HCT116 (cell line): ENCODE results near the gene ALAD. TPM values are rescaled to one million over a fixed set of nuclear protein-coding genes. Genes with fewer than 3 reads are reported as not detected.

Source experiments
- ATAC-seq: fragments of 200-7000 bp; cut with Tn5 transposase; 2 replicates; pipeline ENCODE4 v1.9.1; 2020; ENCODE audit warnings: mild to moderate bottlenecking, moderate library complexity
- BruUV-seq: library from RNA; stranded (reverse); fragments of 400-500 nt; replicated peaks from 2 replicates; lab custom pipeline; 2021; lab: Mats Ljungman, UMichigan
- CTCF ChIA-PET: fragments of 300-600 bp; sonication (Branson Sonifier 250); formaldehyde crosslinking; loops from one replicate; lab custom pipeline; 2021; ENCODE audit warnings: antibody characterized with exemption; lab: Charles Lee
- POLR2A ChIA-PET: fragments of 300-600, 350-600 bp; sonication (Branson Sonifier 250); formaldehyde crosslinking; loops from one replicate; lab custom pipeline; 2021; ENCODE audit warnings: antibody characterized with exemption; lab: Charles Lee
- RAD21 ChIA-PET, 2 experiments: fragments of 300-600 bp; sonication (Branson Sonifier 250); formaldehyde crosslinking; loops; one replicate each; lab custom pipeline; 2023; ENCODE audit warnings: low total read pairs in 2 of 2; ENCODE audit not compliant: uncharacterized antibody in 2 of 2, unreplicated experiment in 2 of 2, low non-redundant PET in 1 of 2; lab: Charles Lee
- DNase-seq: peaks from one replicate; pipeline ENCODE4 v3.0.0-alpha.2; 2010; ENCODE audit warnings: low read depth, low spot score
- H2AFZ ChIP-seq: fragments of 200-600 bp; shearing (Covaris generic), sonication (generic); 2 replicates; pipeline ENCODE4 v1.6.1; 2017; ENCODE audit warnings: low read depth, mixed run types, mixed read lengths, antibody characterized with exemption, low read length; ENCODE audit not compliant: poor library complexity, severe bottlenecking
- H3K27ac ChIP-seq: 2 replicates; pipeline ENCODE4 v1.5.1; 2012; ENCODE audit warnings: low read depth, low read length
- H3K27me3 ChIP-seq: fragments of 200-600 bp; sonication (generic); 2 replicates; pipeline ENCODE4 v1.6.1; 2016; ENCODE audit warnings: mixed run types, low read length, mixed read lengths; ENCODE audit not compliant: insufficient read depth
- H3K36me3 ChIP-seq, 2 experiments: fragments of 200-500 bp in 1 of 2; fragments of 200-600 bp in 1 of 2; sonication (Bioruptor generic) in 1 of 2; sonication (generic) in 1 of 2; 2 replicates each; pipeline versions ENCODE4 v1.5.1 to v1.6.1; 2014 to 2016; ENCODE audit warnings: low read length in 2 of 2, inconsistent platforms in 1 of 2, mixed read lengths in 1 of 2, mixed run types in 1 of 2; ENCODE audit not compliant: insufficient read depth in 2 of 2, control insufficient read depth in 1 of 2
- H3K4me1 ChIP-seq, 2 experiments: fragments of 200-600 bp in 1 of 2; sonication (generic) in 1 of 2; 2 replicates each; pipeline versions ENCODE4 v1.5.1 to v1.6.1; 2012 to 2017; ENCODE audit warnings: low read length in 2 of 2, inconsistent platforms in 1 of 2, mild to moderate bottlenecking in 1 of 2, mixed read lengths in 1 of 2, mixed run types in 1 of 2, moderate library complexity in 1 of 2; ENCODE audit not compliant: insufficient read depth in 2 of 2, control insufficient read depth in 1 of 2
- H3K4me2 ChIP-seq: fragments of 200-600 bp; sonication (generic); 2 replicates; pipeline ENCODE4 v1.6.1; 2017; ENCODE audit warnings: mixed run types, low read length, mixed read lengths
- H3K4me3 ChIP-seq, 2 experiments: fragments of 200-600 bp in 1 of 2; sonication (generic) in 1 of 2; replicated peaks in 1 of 2; 2 replicates each; pipeline ENCODE4 v1.5.1; 2011 to 2016; ENCODE audit warnings: low read length in 2 of 2, control low read depth in 1 of 2, low read depth in 1 of 2, mild to moderate bottlenecking in 1 of 2, mixed read lengths in 1 of 2, mixed run types in 1 of 2
- H3K79me2 ChIP-seq: fragments of 200-600 bp; sonication (generic); 2 replicates; pipeline ENCODE4 v1.6.1; 2017; ENCODE audit warnings: mild to moderate bottlenecking, mixed run types, low read length, moderate library complexity, mixed read lengths; ENCODE audit not compliant: insufficient read depth
- H3K9ac ChIP-seq: fragments of 200-600 bp; sonication (generic); 2 replicates; pipeline ENCODE4 v1.6.1; 2016; ENCODE audit warnings: low read length, mixed read lengths
- H3K9me2 ChIP-seq: fragments of 200-600 bp; sonication (generic), shearing (Covaris generic); 2 replicates; pipeline ENCODE4 v1.6.1; 2017; ENCODE audit warnings: mixed run types, mild to moderate bottlenecking, moderate library complexity; ENCODE audit not compliant: insufficient read depth
- H3K9me3 ChIP-seq, 2 experiments: fragments of 200-500 bp in 1 of 2; fragments of 200-600 bp in 1 of 2; sonication (Bioruptor generic) in 1 of 2; sonication (generic) in 1 of 2; 2 replicates each; pipeline ENCODE4 v1.6.1; 2014 to 2017; ENCODE audit warnings: low read length in 2 of 2, mixed read lengths in 2 of 2, inconsistent platforms in 1 of 2, low read depth in 1 of 2, mild to moderate bottlenecking in 1 of 2, mixed run types in 1 of 2, moderate library complexity in 1 of 2; ENCODE audit not compliant: control insufficient read depth in 1 of 2, insufficient read depth in 1 of 2
- H4K20me1 ChIP-seq: fragments of 200-600 bp; sonication (generic), shearing (Covaris generic); 2 replicates; pipeline ENCODE4 v1.6.1; 2017; ENCODE audit warnings: mixed run types, mild to moderate bottlenecking, moderate library complexity; ENCODE audit not compliant: insufficient read depth
- ATF3 ChIP-seq: IDR thresholded peaks from 2 replicates; pipeline ENCODE4 v1.6.1; 2012
- CBX3 ChIP-seq: IDR thresholded peaks from 2 replicates; pipeline ENCODE4 v1.6.1; 2012; ENCODE audit warnings: low read depth
- CEBPB ChIP-seq: IDR thresholded peaks from 2 replicates; pipeline ENCODE4 v1.6.1; 2012; ENCODE audit warnings: low read depth
- EGR1 ChIP-seq: IDR thresholded peaks from 2 replicates; pipeline ENCODE4 v1.6.1; 2012; ENCODE audit warnings: low read depth
- ELF1 ChIP-seq: IDR thresholded peaks from 2 replicates; pipeline ENCODE4 v1.6.1; 2012; ENCODE audit warnings: low read depth, borderline replicate concordance
- EZH2 ChIP-seq: fragments of 200-600 bp; sonication (generic); IDR thresholded peaks from 2 replicates; pipeline ENCODE4 v1.6.1; 2017; ENCODE audit warnings: antibody characterized with exemption, mixed run types
- EZH2phosphoT487 ChIP-seq: fragments of 200-600 bp; IDR thresholded peaks from 2 replicates; pipeline ENCODE4 v1.6.1; 2018; ENCODE audit warnings: antibody characterized with exemption, borderline replicate concordance
- FOSL1 ChIP-seq: IDR thresholded peaks from 2 replicates; pipeline ENCODE4 v1.6.1; 2012; ENCODE audit warnings: low read depth
- JUND ChIP-seq: IDR thresholded peaks from 2 replicates; pipeline ENCODE4 v1.6.1; 2012
- MAX ChIP-seq: IDR thresholded peaks from 2 replicates; pipeline ENCODE4 v1.6.1; 2012
- POLR2A ChIP-seq: IDR thresholded peaks from 2 replicates; pipeline ENCODE4 v1.7.0; 2011; ENCODE audit warnings: borderline replicate concordance; ENCODE audit not compliant: insufficient read depth, insufficient read length; ENCODE audit errors: extremely low read depth
- POLR2AphosphoS5 ChIP-seq: IDR thresholded peaks from 2 replicates; pipeline ENCODE4 v1.6.1; 2011; ENCODE audit warnings: mild to moderate bottlenecking, low read depth, low read length, moderate library complexity
- SIN3A ChIP-seq: IDR thresholded peaks from 2 replicates; pipeline ENCODE4 v1.6.1; 2012; ENCODE audit warnings: low read depth
- SP1 ChIP-seq: IDR thresholded peaks from 2 replicates; pipeline ENCODE4 v1.6.1; 2012; ENCODE audit warnings: low read depth
- SRF ChIP-seq: IDR thresholded peaks from 2 replicates; pipeline ENCODE4 v1.6.1; 2012; ENCODE audit warnings: low read depth
- TCF7L2 ChIP-seq: IDR thresholded peaks from 2 replicates; pipeline ENCODE4 v1.7.0; 2011; ENCODE audit warnings: borderline replicate concordance, inconsistent platforms; ENCODE audit not compliant: insufficient read depth, insufficient read length; ENCODE audit errors: extremely low read depth
- ZNF274 ChIP-seq: fragments of 200-500 bp; sonication (Bioruptor generic); IDR thresholded peaks from 2 replicates; pipeline ENCODE4 v1.6.1; 2014; ENCODE audit warnings: mild to moderate bottlenecking, low read depth, low read length, inconsistent platforms
- intact Hi-C: fragments of 100-400 bp; cut with micrococcal nuclease; formaldehyde crosslinking; loops from 2 replicates; pipeline ENCODE4 v1.10.0; 2022
- total RNA-seq: library from RNA; stranded (reverse); gene quantifications from one replicate; pipeline ENCODE4 v1.2.1, GENCODE V29; 2021; ENCODE audit not compliant: unreplicated experiment
- TF ChIP-seq, protein P1 (sequence below): IDR thresholded peaks from 2 replicates; pipeline ENCODE4 v1.6.1; 2012; ENCODE audit warnings: low read depth
- TF ChIP-seq, protein P2 (sequence below): IDR thresholded peaks from 2 replicates; pipeline ENCODE4 v1.6.1; 2011; ENCODE audit warnings: mild to moderate bottlenecking, low read length, moderate library complexity; ENCODE audit not compliant: insufficient replicate concordance; ENCODE audit errors: extremely low read depth

The ALAD gene
- total RNA-seq, 1 experiment from 2014 or later, result 14.0 TPM

DNA sequence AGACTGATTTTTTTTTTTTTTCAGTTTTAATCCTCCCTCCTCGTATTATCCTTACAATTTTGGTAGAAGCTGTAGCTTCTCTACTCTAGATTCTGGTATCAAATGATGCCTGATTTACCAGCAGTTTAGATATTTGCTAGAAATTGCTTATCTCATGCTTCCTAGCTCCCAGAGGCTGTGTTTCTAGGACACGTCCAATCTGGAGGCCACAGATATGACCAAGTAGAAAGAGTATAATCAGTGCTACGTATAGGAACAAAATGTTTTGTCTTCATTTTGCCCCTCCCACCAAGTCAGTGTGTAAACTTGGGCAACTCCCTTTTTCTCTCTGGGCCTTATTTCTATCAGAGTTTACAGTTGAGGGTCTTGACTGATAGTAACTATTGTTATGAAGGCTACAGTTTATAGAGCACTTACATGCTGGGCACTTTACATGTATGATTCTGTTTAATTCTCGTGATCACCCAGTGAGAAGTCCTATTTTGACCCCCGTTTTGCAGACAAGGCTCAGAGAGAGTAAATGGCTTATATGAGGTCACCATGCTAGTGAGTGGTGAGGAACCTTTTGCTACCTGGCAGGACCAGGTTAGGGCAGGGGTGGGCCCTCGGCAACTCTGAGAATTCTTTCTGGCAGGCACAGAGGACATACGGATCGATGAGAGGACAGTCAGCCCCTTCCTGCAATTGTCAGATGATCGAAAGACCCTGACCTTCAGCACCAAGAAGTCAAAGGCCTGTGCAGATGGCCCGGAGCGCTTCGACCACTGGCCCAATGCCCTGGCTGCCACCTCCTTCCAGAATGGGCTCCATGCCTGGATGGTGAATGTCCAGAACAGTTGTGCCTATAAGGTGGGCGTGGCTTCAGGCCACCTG is 31.9 kb downstream of the ALAD start (continued):
- TF ChIP-seq ATF3 (no peak), CBX3 (no peak), ZNF274 (no peak)
- TF ChIP-seq, all 23 proteins: peak for 0

DNA sequence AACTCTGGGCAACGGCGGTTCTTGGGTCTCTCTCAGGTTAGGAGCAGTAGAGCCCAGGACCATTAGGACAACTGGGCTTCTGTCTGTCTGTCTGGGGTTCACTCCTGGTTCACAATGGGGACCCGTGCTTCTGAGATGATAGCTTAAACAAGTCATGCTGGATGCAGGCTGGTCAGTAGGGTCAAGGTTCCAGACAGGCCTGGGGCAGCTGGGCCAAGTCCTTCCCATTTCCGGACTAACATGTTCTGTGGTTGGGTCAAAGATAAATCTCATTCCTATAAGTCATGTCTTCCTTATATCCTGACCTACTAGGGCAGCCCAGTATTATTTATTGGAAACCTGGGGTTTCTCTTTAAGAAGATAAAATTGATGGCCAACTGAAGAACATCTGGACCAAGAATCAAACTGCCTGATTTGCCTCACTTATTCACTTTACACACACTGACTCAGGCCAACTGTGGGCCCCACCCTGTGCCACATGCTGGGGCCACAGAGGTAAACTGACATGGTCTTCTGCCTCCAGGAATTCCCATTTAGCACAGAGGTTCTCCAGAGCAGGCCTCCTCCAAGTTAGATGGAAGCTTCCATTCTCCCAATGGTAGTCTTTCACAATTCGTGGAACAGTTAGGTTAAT is 32.6 kb downstream of the ALAD start:
- RAD21 ChIA-PET, result no interaction called here
- ATAC-seq, result no peak
- BruUV-seq, result no TSS peak
- H3K4me2 ChIP-seq, result no peak overlapping the region
- no peak overlapping the region for H3K4me3 ChIP-seq
- no peak overlapping the region for H3K9ac ChIP-seq
- H3K9me2 ChIP-seq, result no peaks in the 10 kb centered on the region
- H4K20me1 ChIP-seq, result no peaks in the 10 kb centered on the region
- H3K79me2 ChIP-seq, result no peaks in the 10 kb centered on the region
- no peaks in the 10 kb centered on the region for H3K9me3 ChIP-seq
- intact Hi-C loops, result no loop called here
- H3K27me3 ChIP-seq, result no peaks in the 10 kb centered on the region
- H2AFZ ChIP-seq, result no peak overlapping the region
- peaks cover 6 to 9% of the 10 kb centered on the region in 2 experiments for H3K4me1 ChIP-seq
- peaks cover 0 to 3% of the 10 kb centered on the region in 2 experiments; a peak in 1 of 4 replicates for H3K36me3 ChIP-seq
- CTCF ChIA-PET, result no interaction called here
- POLR2A ChIA-PET, result no interaction called here
- no peak for DNase-seq
- no peak overlapping the region for H3K27ac ChIP-seq
- no peak for TF ChIP-seq JUND
- no peak for TF ChIP-seq SRF
- no peak for TF ChIP-seq MAX
- TF ChIP-seq POLR2A, result no peak
- TF ChIP-seq FOSL1, result no peak
- TF ChIP-seq, protein P1, sequence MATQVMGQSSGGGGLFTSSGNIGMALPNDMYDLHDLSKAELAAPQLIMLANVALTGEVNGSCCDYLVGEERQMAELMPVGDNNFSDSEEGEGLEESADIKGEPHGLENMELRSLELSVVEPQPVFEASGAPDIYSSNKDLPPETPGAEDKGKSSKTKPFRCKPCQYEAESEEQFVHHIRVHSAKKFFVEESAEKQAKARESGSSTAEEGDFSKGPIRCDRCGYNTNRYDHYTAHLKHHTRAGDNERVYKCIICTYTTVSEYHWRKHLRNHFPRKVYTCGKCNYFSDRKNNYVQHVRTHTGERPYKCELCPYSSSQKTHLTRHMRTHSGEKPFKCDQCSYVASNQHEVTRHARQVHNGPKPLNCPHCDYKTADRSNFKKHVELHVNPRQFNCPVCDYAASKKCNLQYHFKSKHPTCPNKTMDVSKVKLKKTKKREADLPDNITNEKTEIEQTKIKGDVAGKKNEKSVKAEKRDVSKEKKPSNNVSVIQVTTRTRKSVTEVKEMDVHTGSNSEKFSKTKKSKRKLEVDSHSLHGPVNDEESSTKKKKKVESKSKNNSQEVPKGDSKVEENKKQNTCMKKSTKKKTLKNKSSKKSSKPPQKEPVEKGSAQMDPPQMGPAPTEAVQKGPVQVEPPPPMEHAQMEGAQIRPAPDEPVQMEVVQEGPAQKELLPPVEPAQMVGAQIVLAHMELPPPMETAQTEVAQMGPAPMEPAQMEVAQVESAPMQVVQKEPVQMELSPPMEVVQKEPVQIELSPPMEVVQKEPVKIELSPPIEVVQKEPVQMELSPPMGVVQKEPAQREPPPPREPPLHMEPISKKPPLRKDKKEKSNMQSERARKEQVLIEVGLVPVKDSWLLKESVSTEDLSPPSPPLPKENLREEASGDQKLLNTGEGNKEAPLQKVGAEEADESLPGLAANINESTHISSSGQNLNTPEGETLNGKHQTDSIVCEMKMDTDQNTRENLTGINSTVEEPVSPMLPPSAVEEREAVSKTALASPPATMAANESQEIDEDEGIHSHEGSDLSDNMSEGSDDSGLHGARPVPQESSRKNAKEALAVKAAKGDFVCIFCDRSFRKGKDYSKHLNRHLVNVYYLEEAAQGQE, result no peak
- TF ChIP-seq EGR1, result no peak
- no peak for TF ChIP-seq SP1
- no peak for TF ChIP-seq EZH2phosphoT487
- no peak for TF ChIP-seq TCF7L2
- no peak for TF ChIP-seq ZNF274
- no peak for TF ChIP-seq EZH2
- TF ChIP-seq, protein P2, sequence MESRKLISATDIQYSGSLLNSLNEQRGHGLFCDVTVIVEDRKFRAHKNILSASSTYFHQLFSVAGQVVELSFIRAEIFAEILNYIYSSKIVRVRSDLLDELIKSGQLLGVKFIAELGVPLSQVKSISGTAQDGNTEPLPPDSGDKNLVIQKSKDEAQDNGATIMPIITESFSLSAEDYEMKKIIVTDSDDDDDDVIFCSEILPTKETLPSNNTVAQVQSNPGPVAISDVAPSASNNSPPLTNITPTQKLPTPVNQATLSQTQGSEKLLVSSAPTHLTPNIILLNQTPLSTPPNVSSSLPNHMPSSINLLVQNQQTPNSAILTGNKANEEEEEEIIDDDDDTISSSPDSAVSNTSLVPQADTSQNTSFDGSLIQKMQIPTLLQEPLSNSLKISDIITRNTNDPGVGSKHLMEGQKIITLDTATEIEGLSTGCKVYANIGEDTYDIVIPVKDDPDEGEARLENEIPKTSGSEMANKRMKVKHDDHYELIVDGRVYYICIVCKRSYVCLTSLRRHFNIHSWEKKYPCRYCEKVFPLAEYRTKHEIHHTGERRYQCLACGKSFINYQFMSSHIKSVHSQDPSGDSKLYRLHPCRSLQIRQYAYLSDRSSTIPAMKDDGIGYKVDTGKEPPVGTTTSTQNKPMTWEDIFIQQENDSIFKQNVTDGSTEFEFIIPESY, result no peak
- TF ChIP-seq CEBPB, result no peak
- TF ChIP-seq ATF3, result no peak
- TF ChIP-seq SIN3A, result no peak
- TF ChIP-seq ELF1, result no peak
- no peak for TF ChIP-seq POLR2AphosphoS5
